Measurements from ENCODE around the gene TAP2. TPM values are rescaled to one million over a fixed set of nuclear protein-coding genes. Genes with fewer than 3 reads are reported as not detected.
A peak's percentile ranks its signal among the peaks of the same experiment; 100 is the strongest.

TAP2 gene
- total and polyA plus RNA-seq, 10 of the 15 experiments (the other 5 are each of a cell fraction or from before 2014, with no cell fraction given) = 5.3 to 77.2 (median 35.3) TPM

DNA sequence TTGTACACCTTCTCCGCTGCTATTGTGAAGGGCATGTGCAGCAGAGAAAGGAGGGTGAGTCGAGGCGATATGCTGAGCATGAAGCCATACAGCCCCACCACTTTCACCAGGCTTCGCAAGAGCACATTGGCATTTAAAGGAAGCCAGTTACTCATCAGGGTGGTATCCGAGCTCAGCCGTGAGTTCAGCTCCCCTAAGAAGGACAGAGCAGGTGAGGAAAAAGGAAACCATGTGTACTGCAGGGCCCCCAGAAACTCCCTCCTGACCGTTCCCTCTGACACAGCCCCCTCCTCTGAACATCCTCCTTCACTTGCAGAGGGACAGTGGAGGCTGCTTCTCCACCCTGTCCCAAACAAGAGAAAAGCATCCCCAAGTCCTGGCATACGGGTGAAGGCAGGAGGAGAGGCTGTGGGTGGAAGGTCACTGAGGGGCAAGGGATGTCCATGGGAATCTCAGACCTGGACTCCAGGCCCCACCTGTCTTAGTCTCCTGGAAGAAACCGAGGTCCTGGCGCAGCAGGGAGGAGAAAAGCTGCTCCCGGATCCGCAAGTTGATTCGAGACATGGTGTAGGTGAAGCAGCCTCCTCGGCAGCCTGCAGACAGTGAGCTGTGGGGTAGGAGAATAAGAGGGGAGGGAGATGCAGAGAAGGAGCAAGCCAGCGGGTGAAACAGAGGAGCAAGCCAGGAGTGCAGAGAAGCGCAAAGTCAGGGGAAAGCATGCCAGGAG lies 3.2 kb downstream of the TAP2 start:
- no peak for ATAC-seq
- in situ Hi-C loops (cut with MboI) = no loop called here
- Histone ChIP-seq H4K20me1 (ENCODE audit: control insufficient read depth, insufficient read depth) (no peaks in the 10 kb centered on the region), H3K36me3 (ENCODE audit: control insufficient read depth in 2 of 2, insufficient read depth in 2 of 2, low read length in 1 of 2) (peaks cover 9 to 60% of the 10 kb centered on the region in 2 experiments), H3K27me3 (replicated peaks in 1 of 2; ENCODE audit: control insufficient read depth in 2 of 2, insufficient read depth in 2 of 2, low read length in 1 of 2) (no peaks in the 10 kb centered on the region), H3K79me2 (ENCODE audit: control insufficient read depth, insufficient read depth, low read length) (peaks cover 35% of the 10 kb centered on the region), H2AFZ (ENCODE audit: control insufficient read depth, low read depth, low read length) (no peak overlapping the region), H3K4me2 (ENCODE audit: control insufficient read depth, insufficient read depth) (peak overlapping the region; percentile 72; the same call in 1 of the 2 replicates), H3K27ac (ENCODE audit: control insufficient read depth, insufficient read depth) (no peak overlapping the region), H3K4me1 (ENCODE audit: control insufficient read depth, insufficient read depth, low read length) (peaks cover 37% of the 10 kb centered on the region), H3K9me3 (replicated peaks; ENCODE audit: control insufficient read depth, insufficient read depth, low read length) (no peaks in the 10 kb centered on the region; the same call in 2 of the 3 replicates), H3K4me3 (no peak overlapping the region), H3K9ac (ENCODE audit: control insufficient read depth, insufficient read depth, low read length) (no peak overlapping the region)
- no peak for FAIRE-seq
- ChIA-PET CTCF (interaction anchor here (1.0 to 5.4 kb wide), 3 partner anchors 19 to 149 kb away, joined by 3 to 30 read pairs (median 6); partner anchors contain the start of gene HLA-DOB), POLR2A (interaction anchor here (1.0 to 1.7 kb wide), 2 partner anchors 10 to 33 kb away, joined by 3 to 9 read pairs; no protein-coding TSS in a partner anchor), RAD21 (ENCODE audit: unreplicated experiment) (no interaction called here), SMC1A (ENCODE audit: uncharacterized antibody, unreplicated experiment) (interaction anchor here (1.6 kb wide), 1 partner anchor 33 kb away, joined by 7 read pairs; no protein-coding TSS in a partner anchor)
- no peak for DNase-seq (ENCODE audit: low read depth, low spot score)
- intact Hi-C loops (cut with micrococcal nuclease; ENCODE audit: unreplicated experiment) = no loop called here
- 95% methylated on average over 16 of the region's 16 CpGs for WGBS (ENCODE audit: insufficient coverage, insufficient replicate concordance, low lambda C conversion rate, missing lambda C conversion rate)
- no TSS peak for BruUV-seq (replicated peaks)
- TF ChIP-seq NFYA (IDR thresholded peaks at IDR 0.05; ENCODE audit: borderline replicate concordance, low read depth, low read length) = no peak
- TF ChIP-seq NR2C1 (IDR thresholded peaks at IDR 0.05) = no peak
- no peak for TF ChIP-seq SMAD5 (IDR thresholded peaks at IDR 0.05; ENCODE audit: low read depth)
- TF ChIP-seq, protein P1, sequence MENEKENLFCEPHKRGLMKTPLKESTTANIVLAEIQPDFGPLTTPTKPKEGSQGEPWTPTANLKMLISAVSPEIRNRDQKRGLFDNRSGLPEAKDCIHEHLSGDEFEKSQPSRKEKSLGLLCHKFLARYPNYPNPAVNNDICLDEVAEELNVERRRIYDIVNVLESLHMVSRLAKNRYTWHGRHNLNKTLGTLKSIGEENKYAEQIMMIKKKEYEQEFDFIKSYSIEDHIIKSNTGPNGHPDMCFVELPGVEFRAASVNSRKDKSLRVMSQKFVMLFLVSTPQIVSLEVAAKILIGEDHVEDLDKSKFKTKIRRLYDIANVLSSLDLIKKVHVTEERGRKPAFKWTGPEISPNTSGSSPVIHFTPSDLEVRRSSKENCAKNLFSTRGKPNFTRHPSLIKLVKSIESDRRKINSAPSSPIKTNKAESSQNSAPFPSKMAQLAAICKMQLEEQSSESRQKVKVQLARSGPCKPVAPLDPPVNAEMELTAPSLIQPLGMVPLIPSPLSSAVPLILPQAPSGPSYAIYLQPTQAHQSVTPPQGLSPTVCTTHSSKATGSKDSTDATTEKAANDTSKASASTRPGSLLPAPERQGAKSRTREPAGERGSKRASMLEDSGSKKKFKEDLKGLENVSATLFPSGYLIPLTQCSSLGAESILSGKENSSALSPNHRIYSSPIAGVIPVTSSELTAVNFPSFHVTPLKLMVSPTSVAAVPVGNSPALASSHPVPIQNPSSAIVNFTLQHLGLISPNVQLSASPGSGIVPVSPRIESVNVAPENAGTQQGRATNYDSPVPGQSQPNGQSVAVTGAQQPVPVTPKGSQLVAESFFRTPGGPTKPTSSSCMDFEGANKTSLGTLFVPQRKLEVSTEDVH (IDR thresholded peaks at IDR 0.05; ENCODE audit: low read depth, partially characterized antibody) = no peak
- no peak for TF ChIP-seq GABPA (IDR thresholded peaks at IDR 0.05; ENCODE audit: low read depth)
- TF ChIP-seq SREBF2 (IDR thresholded peaks at IDR 0.05; ENCODE audit: low read length) = no peak
- TF ChIP-seq, protein P2, sequence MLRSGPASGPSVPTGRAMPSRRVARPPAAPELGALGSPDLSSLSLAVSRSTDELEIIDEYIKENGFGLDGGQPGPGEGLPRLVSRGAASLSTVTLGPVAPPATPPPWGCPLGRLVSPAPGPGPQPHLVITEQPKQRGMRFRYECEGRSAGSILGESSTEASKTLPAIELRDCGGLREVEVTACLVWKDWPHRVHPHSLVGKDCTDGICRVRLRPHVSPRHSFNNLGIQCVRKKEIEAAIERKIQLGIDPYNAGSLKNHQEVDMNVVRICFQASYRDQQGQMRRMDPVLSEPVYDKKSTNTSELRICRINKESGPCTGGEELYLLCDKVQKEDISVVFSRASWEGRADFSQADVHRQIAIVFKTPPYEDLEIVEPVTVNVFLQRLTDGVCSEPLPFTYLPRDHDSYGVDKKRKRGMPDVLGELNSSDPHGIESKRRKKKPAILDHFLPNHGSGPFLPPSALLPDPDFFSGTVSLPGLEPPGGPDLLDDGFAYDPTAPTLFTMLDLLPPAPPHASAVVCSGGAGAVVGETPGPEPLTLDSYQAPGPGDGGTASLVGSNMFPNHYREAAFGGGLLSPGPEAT (IDR thresholded peaks at IDR 0.05; ENCODE audit: low read depth) = no peak
- no peak for TF ChIP-seq FOS (IDR thresholded peaks at IDR 0.05; ENCODE audit: borderline replicate concordance, extremely low read depth, insufficient read length)
- TF ChIP-seq BACH1 (IDR thresholded peaks at IDR 0.05; ENCODE audit: borderline replicate concordance) = no peak
- TF ChIP-seq MLLT1 (IDR thresholded peaks at IDR 0.05) = no peak
- no peak for TF ChIP-seq RELA (IDR thresholded peaks at IDR 0.05; ENCODE audit: borderline replicate concordance, partially characterized antibody)
- no peak for TF ChIP-seq MYB (IDR thresholded peaks at IDR 0.05; ENCODE audit: borderline replicate concordance, low read depth, low read length)
- TF ChIP-seq, protein P3, sequence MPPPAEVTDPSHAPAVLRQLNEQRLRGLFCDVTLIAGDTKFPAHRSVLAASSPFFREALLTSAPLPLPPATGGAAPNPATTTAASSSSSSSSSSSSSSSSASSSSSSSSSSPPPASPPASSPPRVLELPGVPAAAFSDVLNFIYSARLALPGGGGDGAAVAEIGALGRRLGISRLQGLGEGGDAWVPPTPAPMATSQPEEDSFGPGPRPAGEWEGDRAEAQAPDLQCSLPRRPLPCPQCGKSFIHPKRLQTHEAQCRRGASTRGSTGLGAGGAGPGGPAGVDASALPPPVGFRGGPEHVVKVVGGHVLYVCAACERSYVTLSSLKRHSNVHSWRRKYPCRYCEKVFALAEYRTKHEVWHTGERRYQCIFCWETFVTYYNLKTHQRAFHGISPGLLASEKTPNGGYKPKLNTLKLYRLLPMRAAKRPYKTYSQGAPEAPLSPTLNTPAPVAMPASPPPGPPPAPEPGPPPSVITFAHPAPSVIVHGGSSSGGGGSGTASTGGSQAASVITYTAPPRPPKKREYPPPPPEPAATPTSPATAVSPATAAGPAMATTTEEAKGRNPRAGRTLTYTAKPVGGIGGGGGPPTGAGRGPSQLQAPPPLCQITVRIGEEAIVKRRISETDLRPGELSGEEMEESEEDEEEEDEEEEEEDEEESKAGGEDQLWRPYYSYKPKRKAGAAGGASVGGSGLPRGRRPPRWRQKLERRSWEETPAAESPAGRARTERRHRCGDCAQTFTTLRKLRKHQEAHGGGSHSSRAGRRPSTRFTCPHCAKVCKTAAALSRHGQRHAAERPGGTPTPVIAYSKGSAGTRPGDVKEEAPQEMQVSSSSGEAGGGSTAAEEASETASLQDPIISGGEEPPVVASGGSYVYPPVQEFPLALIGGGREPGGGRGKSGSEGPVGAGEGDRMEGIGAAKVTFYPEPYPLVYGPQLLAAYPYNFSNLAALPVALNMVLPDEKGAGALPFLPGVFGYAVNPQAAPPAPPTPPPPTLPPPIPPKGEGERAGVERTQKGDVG (CRISPR knock-in tag; IDR thresholded peaks at IDR 0.05) = no peak

Data from GM12878 (cell line).